Endothelial cell of umbilical vein (primary cell): ENCODE data around the gene ELOB.

Experiments used
- EZH2 ChIP-seq: IDR thresholded peaks from 2 replicates; pipeline ENCODE4 v1.6.1; 2012; ENCODE audit warnings: borderline replicate concordance, low read depth, mild to moderate bottlenecking, moderate library complexity, low read length, inconsistent platforms; ENCODE audit not compliant: severe bottlenecking
- FOS ChIP-seq: IDR thresholded peaks from 2 replicates; pipeline ENCODE4 v1.6.1; 2011; ENCODE audit warnings: mild to moderate bottlenecking, low read length, moderate library complexity, borderline replicate concordance; ENCODE audit not compliant: insufficient read depth
- MAX ChIP-seq: IDR thresholded peaks from 2 replicates; pipeline ENCODE4 v1.6.1; 2011; ENCODE audit not compliant: insufficient read depth, insufficient read length
- POLR2A ChIP-seq: IDR thresholded peaks from 2 replicates; pipeline ENCODE4 v1.6.1; 2012; ENCODE audit warnings: low read depth, mild to moderate bottlenecking, control low read depth, low read length
- POLR2AphosphoS5 ChIP-seq: IDR thresholded peaks from 2 replicates; pipeline ENCODE4 v1.6.1; 2012; ENCODE audit warnings: low read depth, mild to moderate bottlenecking, control low read depth, low read length, moderate library complexity; ENCODE audit not compliant: insufficient read depth
- TF ChIP-seq, protein P1 (sequence below), 2 donors: IDR thresholded peaks; 1 replicate in 1 of 2; 2 replicates in 1 of 2; pipeline ENCODE4 v1.5.1; 2011; ENCODE audit warnings: low read length in 2 of 2, mild to moderate bottlenecking in 2 of 2, moderate library complexity in 2 of 2, control low read depth in 1 of 2, inconsistent platforms in 1 of 2, low read depth in 1 of 2; ENCODE audit not compliant: insufficient read depth in 1 of 2; ENCODE audit errors: extremely low read depth in 1 of 2

DNA sequence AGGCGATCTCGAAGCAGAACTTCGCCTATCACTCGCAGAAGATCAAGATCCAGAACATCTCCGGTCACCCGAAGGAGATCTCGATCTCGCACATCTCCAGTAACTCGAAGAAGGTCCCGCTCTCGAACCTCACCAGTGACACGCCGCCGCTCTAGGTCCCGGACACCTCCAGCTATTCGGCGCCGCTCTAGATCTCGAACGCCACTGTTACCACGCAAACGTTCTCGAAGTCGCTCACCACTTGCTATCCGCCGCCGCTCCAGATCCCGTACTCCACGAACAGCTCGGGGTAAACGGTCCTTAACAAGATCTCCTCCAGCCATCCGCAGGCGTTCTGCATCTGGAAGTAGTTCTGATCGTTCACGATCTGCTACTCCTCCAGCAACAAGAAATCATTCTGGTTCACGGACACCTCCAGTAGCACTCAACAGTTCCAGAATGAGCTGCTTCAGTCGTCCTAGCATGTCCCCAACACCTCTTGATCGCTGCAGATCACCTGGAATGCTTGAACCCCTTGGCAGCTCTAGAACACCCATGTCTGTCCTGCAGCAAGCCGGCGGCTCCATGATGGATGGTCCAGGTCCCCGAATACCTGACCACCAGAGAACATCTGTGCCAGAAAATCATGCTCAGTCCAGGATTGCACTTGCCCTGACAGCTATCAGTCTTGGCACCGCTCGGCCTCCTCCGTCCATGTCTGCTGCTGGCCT is 10.5 kb downstream of the ELOB start:
- TF ChIP-seq POLR2AphosphoS5 = no peak
- TF ChIP-seq POLR2A = no peak
- TF ChIP-seq, protein P1, sequence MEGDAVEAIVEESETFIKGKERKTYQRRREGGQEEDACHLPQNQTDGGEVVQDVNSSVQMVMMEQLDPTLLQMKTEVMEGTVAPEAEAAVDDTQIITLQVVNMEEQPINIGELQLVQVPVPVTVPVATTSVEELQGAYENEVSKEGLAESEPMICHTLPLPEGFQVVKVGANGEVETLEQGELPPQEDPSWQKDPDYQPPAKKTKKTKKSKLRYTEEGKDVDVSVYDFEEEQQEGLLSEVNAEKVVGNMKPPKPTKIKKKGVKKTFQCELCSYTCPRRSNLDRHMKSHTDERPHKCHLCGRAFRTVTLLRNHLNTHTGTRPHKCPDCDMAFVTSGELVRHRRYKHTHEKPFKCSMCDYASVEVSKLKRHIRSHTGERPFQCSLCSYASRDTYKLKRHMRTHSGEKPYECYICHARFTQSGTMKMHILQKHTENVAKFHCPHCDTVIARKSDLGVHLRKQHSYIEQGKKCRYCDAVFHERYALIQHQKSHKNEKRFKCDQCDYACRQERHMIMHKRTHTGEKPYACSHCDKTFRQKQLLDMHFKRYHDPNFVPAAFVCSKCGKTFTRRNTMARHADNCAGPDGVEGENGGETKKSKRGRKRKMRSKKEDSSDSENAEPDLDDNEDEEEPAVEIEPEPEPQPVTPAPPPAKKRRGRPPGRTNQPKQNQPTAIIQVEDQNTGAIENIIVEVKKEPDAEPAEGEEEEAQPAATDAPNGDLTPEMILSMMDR (IDR thresholded peaks at IDR 0.05; ENCODE audit: extremely low read depth in 1 of 2, insufficient read depth in 1 of 2, low read depth in 1 of 2, low read length in 2 of 2) = no peak
- no peak for TF ChIP-seq FOS
- no peak for TF ChIP-seq EZH2
- no peak for TF ChIP-seq MAX
